HG02571 (cell line): ENCODE measurements around the gene KCNJ6.
"Not testable (repeated sequence)": the region's sequence is repeated elsewhere in the genome, so short reads cannot be mapped to it uniquely, and the experiment has no call there.

Source experiments
- ATAC-seq: cut with Tn5 transposase; IDR thresholded peaks from one replicate; pipeline ENCODE4 v1.9.1; 2021; ENCODE audit warnings: mild to moderate bottlenecking, moderate library complexity; ENCODE audit not compliant: unreplicated experiment

KCNJ6 gene

DNA sequence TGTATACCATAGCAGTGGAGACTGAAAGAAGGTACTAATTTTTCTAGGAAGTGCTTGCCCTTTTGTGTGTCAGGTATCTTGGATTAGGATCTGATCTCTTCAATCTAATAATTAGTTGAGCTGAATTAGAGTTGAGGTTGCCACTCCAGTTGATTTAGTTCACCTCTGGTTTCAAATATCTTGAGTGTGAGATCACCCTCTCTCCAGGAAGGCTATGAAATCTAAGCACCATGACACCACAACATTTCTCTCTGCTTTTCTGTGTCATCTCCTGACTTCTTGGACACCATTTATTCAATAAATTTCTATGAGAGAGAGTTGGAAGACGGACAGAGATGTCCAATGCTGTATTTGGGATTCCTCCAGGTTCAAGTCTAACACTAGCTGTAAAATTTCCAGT lies 336.9 kb downstream of the KCNJ6 start:
- ATAC-seq, result no peak

DNA sequence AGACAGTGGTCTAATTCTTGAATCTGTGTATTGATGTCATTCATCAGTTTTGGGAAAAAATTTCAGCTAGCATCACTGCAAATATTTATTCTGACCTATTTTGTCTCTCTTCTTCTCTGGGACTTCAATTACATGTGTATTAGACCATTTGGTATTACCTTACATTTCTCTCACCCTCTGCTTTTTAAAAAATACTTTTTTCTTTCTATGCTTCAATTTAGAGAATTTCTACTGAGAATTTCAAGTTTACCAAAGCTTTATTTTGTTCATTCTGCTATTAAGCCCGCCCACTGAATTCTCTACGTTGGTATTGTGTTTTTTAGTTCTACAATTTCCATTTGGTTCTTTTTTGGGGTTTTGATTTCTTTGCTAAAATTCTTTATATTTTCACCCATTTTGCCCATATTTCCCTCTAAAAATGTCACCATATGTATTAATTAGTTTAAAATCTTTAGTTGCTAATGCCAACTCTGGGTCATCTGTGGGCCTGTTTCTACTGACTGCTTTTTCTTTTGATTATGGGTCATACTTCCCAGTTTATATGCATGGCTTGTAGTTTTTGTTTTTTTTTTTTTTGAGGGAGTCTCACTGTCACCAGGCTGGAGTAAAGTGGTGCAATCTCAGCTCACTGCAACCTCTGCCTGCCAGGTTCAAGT lies 337.7 kb downstream of the KCNJ6 start:
- ATAC-seq, result no peak

DNA sequence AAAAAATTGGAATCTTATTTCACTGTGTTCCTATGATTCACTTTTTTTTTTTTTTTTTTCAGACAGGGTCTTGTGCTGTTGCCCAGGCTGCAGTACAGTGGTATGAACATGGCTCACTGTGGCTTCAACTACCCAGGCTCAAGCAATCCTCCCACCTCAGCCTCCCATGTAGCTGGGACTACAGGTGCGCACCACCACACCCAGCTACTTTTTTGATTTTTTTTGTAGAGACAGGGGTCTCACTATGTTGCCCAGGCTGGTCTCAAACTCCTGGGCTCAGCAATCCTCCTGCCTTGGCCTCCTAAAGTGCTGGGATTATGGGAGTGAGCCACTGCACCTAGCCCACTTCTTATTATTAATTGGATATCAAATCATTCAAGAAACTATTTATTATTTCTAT lies 339.3 kb downstream of the KCNJ6 start:
- not testable (repeated sequence) for ATAC-seq

DNA sequence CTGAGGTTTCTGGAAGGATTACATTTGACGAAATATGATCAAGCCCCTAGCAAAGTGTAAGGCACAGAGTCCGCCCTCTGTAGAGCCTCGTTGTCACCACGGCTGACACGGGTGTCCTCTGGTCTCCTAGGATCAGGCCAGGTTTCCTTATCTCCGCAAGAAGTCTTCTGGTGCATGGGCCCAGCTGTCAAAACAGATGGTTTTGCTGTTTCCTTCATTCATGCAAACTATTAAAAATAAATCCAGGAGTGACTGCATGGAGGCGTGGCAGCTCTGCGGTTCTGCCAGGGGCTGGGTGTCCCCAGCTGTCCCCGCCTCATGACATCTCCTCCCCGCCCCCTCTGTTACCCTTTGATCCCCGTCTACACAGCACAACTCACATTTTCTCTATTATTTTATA lies 340.7 kb downstream of the KCNJ6 start:
- no peak for ATAC-seq

DNA sequence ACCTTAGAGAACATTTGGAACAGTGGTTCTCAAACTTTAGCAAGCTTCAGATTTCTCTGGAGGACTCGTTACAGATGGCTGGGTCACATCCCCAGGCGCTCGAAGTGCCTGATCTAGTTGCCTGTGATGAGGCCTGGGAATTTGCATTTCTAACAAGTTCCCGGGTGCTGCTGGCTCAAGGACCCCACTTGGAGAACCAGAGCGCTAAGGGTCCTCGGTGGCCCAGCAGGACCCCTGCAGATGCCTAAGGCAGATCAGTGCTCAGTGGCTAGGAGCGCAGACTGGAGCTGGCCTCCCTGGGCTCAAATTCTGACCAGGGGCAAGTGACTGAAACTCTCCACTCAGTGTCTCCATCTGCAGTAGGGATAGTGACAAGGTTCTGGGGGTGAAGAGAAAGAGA lies 341.5 kb downstream of the KCNJ6 start:
- no peak for ATAC-seq

DNA sequence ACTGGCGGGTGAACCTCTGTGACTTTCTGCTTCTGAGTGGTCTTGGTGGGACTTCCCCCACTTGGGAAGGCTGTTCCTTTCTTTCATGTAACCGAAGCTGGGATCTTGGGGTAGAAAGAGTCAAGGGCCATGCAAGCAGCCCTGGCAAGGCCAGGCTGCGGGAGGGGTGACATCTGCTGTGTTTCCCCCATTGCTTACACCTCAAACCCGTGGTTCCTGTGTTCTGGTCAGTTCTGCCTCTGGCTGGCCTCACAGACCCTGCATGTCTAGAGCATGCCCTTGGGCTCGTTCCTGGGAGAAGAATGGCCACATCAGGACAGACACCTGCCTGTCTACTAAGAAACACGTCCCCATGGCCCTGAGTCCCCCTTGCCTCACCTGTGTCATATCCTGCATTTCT lies 341.9 kb downstream of the KCNJ6 start:
- no peak for ATAC-seq

DNA sequence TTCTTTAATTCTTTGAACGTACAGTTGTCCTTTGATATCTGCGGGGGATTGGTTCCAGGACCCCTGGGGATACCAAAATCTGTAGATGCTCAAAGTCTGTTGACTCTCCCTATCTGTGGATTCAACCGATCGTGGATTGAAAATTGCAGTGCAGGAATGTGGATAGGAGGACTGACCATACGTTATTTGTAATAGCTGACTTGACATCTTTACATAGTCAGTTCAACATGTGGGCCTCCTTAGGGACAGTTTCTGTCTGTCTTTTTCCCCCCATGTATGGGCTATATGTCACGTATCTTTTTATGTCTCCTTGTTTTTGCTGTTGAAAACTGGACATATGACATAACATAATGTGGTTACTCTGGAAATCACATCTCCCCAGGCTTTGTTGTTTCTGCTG lies 344.8 kb downstream of the KCNJ6 start:
- ATAC-seq, result no peak

DNA sequence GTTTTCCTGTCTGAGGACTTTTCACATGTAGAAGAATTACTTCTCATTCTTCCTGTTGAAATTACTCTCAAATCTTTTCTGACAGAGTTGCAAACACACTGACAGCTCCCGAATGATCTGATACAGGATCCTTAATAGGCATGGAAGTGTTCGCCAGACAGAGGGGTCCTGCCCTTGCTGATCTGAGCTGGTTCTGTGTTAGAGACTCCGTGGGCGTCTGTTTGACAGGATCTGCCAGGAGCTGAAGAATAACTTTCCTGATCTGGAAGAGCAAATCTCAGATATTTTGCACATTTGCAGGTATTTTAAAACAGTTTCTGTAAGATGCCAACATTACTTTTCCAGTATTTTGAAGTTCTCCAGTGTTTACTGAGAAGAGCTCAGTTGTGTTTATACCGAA lies 347.3 kb downstream of the KCNJ6 start:
- no peak for ATAC-seq

DNA sequence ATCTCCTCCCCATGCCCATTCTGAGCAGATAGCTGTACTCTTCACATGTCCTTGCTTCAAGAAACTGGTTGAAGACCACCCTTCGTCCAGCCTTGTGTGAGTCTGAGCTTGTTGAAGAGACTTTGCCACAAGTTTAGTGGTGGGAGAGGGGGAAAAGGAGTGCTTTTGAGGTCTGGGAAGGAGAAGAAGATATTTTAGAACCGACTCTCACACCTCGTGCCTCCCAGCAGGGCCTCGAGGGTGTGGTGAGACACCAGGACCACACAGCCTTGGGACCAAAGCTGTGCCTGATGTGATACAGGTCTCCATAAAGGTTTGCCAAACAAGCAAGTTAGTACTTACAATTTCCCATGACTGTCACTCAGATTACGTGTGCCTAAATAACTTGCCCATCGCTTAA lies 347.8 kb downstream of the KCNJ6 start:
- no peak for ATAC-seq

DNA sequence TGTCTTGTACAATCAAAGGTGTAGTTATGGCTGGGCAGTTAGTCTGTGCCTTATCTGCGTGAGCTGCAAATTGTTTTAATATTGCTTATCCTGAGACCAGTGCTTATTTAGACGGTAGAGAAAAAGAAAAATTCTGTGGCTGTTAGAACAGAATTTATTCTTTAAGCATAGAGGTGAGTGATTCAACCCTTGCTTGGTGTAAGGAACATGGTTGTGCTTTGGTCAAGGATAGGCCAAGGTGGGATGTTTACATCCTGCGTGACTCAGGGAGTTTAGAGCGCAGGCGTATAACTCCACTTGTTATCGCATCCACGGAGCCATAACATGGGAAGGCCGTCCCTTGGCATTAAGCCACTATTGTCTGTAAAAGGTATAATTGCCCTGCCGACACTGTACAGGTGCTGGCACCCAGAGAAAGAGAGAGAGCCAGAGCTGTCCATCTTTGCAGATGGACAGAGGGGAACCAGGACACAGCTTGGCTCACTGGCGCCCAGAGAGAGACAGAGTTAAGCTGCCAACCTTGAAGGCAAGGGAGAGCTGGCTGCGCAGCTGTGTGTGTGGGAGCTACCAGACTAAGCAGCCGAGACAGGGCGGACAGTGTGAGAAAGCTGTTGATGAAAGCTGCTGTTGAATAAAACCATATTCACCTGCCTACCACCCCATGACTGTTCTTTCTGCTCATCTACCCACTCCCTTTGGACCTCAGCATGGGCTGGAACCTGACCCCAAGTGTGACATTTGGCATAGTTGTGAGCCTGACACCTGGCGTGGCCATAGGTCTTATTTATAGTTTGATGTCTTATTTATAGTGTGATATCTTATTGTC lies 349.3 kb downstream of the KCNJ6 start:
- ATAC-seq, result no peak

DNA sequence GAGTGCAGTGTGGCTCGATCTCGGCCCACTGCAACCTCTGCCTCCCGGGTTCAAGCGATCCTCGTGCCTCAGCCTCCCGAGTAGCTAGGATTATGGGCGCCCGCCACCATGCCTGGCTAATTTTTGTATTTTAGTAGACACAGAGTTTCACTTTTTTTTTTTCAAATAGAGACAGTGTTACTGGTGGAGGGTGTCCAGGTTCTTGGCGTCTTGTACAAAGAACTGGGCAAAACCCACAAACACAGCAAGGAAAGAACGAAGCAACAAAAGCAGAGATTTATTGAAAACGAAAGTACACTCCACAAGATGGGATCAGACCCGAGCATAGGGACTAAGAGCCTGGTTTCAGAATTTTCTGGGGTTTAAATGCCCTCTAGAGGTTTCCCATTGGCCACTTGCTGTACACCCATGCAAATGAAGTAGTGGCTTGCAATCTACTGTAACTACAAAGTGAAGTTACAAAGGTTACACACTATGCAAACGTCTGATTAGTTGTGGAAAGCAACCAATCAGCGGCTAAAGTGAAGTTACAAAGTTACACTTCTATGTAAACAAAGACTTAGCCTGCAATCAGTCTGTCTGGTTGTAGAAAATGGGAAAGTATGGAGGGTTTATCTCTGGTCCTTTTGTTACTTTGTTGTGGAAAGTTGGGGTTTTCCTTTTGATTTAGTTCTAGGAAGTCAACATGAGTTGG lies 350.6 kb downstream of the KCNJ6 start:
- ATAC-seq, result no peak

DNA sequence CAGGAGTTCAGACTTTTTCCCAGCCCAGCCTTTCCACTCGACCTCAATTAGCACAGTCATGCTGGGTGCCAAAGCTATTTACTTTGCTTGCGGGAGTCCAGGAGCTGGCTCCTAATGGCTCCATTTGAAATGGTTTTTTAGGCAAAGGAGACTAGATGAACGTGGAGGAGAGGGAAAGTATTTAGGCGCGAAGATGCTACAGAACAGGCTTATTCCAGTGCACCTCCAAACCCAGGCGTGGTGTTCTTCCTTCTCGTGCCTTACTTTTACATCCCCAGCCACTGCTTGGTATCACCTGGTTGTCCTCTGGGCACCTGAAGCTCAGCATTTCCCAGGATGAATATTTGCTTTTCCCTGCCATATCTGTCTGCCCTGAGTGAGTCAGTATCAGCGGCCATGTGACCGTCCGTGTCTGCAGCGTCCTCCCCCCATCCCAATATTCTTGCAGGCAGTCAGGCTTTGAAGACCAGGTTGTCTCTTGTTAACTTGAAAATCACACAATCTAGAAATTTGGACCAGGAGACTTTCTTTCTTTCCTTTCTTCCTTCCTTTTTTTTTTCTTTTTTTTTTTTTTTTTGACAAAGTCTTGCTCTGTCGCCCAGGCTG lies 351.2 kb downstream of the KCNJ6 start:
- ATAC-seq, result no peak

DNA sequence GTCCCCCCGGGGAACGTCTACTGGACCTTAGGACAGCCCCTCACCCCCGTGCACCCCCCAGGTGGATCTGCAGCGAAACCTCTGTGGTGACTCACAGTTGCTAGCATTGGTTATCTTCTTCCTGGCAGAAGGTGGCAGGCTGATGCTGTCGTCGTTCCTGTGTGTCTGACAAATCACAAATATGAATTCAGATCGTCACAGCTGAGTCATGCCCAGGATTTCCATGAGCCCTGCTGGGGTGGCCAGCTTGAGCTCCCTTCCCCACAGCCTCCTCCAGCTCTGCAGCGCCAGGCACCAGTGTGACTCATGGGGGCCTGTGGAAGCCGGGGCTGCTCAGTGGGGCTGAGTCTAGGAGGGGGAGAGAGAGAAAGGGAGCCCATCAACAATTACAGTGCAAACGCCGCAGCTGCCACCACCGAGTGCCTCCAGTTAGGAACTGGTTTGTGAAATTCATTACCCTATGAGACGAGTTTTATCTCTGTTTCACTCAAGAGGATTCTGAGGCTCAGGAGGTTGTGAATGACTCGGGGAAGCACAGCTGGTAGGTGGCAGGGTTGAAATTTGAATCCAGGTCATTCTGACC lies 351.8 kb downstream of the KCNJ6 start:
- ATAC-seq, result peak; percentile 36

DNA sequence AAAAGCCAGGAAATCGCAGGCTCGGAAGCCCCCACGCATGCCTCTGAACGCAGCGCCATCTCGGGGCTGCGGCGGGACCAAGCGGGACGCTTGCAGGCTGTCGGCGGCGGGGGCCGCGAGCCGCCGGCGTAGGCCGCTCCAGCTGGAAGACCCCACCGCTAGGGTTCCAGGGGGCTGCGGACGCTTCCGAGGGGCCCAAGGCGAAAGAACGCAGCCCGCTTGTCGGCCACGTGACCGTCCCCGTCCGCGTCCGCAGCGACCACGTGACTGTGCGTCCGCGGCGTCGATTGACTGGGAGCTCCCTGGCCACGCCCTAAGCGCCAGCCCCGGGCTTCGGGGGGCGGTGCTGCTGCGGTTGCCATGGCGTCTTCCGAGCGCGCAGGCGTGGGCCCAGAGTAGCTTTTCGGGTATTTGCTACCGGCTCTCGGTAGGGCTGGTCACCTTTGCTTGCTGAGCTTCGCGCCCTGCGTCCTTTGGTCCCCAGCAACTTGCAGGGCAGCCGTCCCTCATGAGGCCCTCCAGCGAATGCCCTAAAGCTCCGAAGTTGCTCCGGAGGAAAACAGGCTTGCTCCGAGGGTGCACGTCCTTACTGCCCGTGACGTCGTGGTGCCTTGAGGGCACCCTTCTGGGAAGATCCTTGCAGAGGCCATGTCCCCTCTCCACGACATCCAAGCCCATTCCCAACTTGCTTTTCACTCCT lies 352.5 kb downstream of the KCNJ6 start:
- peak; percentile 89 for ATAC-seq

DNA sequence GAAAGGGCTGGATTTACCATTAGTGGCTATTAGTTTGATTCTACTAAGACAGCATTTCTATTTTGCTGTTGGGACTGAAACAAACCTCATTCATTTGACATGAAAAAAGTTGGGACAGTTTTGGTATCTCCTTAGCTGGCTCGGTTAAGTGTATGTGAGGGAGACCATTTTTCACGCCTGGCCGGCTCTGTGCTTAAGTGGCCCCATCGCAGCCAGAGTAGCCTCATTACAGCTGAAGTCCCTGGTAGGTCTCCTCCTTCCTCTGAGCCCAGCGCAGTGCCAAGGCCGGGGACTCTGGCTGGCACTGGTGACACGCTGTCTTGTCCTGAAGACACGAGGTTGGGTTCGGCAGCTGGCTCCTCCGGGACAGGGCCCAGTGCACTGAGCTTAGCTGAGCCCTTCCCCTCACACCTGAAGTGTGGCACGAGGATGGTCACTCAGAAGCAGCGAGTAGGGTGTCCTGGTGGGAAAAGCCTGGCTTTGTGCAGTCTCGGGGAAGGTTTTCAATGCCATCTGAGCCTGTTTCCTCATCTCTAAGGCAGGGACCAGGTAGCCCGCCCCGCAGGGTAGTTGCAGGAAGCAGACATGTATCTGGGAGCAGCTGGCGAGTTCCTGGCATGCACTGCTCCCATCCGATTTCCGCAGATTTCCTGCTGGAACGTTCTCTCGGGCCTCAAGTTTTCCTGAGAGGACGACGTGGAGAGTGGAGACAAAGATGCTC lies 353.2 kb downstream of the KCNJ6 start:
- peak; percentile 14 for ATAC-seq

DNA sequence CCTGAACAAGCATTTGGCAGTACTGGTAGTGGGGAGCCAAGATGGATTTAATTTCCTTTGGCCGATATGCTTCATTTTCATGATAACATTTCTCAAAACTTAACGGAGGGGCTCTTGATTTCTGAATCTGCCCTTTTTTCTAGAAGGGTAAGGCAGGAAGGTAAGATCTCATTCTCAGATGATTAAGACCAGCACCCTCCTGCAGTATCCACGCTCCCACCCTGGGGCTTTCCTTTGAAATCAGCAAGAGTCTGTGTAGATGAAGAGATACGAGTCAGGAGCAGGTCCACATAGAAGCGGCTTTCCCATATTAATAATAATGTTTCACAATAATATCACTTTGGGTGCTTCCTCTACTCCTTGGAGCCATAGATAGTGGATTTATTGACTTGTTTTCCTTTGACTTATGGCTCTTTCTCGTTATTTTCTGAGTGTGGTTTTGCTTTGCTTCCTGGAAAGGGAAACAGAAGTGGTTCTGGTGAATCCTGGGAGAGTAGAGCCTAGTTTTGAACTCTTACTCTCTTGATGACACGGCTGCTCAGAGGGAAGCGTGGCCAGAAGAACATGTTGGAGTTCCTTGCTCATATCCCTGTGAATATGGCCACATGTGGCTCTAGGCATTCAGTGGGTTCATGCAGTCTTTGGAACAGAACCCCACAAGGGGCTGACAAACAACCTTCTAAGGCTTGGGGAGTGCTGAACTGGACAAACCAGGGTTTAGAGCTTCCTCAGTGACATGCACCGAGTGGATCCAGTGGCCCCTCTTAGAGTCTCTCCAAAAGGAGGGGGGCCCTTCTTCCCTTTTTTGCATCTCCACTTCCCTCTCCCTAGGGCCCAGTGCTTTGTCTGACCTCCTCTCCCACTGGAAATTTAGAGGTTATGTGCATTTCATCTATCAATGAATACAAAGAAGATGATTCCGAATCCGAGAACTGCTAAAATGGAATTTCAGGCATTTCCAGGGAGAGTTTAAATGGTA lies 354.0 kb downstream of the KCNJ6 start:
- ATAC-seq, result no peak

DNA sequence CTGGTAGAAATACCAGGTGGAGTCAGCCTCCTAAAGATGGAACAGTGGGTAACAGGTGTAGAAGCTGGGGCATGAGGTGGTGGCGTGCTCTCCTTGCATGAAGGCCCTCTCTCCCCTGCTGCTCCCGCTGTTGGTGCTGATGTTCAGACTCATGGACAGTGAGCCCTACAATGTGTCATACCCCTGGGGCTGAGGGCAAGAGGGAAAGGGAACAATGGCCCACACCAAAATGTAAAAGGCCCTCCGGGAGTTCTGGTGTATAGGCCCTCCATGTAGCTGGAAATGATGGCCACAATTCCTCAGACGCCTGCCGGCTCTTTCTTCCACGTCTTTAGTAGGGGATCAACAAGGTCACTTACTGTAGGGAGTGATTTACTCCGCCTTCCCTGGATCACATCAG lies 354.8 kb downstream of the KCNJ6 start:
- no peak for ATAC-seq

DNA sequence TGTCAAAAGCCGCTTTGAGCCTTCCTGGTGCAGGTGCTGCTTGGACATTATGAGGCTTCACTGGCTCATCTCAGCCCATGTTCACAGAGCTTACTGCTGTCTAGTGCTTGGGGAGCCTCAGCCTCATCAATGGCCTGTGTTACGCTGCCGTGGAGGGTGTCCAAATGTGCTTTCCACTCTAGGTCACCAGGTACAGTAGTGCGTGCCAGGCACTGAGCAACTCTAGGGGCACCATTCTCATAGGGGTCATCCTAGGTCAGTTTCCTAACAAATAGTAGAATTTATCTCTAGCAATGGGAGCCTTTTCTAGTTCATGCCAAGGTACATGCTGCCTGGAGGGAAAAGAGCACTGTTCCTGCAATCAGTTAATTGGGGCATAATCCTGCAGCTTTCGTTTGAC lies 355.9 kb downstream of the KCNJ6 start:
- ATAC-seq, result no peak
